Activated effector memory CD4-positive, alpha-beta T cell treated with anti-CD3 and anti-CD28 coated beads, Interleukin-2, amount 50 U/mL, for 16 hours (primary cell): ENCODE data around the gene ABCG4.
"Not testable (repeated sequence)": the region's sequence is repeated elsewhere in the genome, so short reads cannot be mapped to it uniquely, and the experiment has no call there.

Source experiments
- DNase-seq: peaks from one replicate; pipeline ENCODE4 v3.0.0-alpha.2; 2020

The ABCG4 gene

GRCh38 chr11:119155733-119156492 lies 7.1 kb downstream of the ABCG4 start:
- no peak for DNase-seq

GRCh38 chr11:119156496-119156895 lies 7.6 kb downstream of the ABCG4 start:
- DNase-seq: no peak

- DNase-seq: no peak
Measured at GRCh38 chr11:119157063-119157462, 8.2 kb downstream of the ABCG4 start.

GRCh38 chr11:119158467-119158866 lies 9.6 kb downstream of the ABCG4 start:
- DNase-seq: no peak

- DNase-seq: no peak
Measured at GRCh38 chr11:119160151-119160550, 11.3 kb downstream of the ABCG4 start.

- no peak for DNase-seq
Measured at GRCh38 chr11:119161871-119162270, 13.0 kb downstream of the ABCG4 start.

- no peak for DNase-seq
Measured at GRCh38 chr11:119166368-119167076, 17.7 kb downstream of the ABCG4 start.

- DNase-seq: not testable (repeated sequence)
Measured at GRCh38 chr11:119167077-119167458, 18.2 kb downstream of the ABCG4 start.

GRCh38 chr11:119167933-119168332 lies 19.1 kb downstream of the ABCG4 start:
- DNase-seq: no peak

- DNase-seq: peak; percentile 94
Measured at GRCh38 chr11:119168471-119169281, 19.8 kb downstream of the ABCG4 start, which contains the start of gene NLRX1. Gene NLRX1, plus strand, starts transcription at chr11:119168725. Its CDS starts 2,679 bp downstream, at chr11:119171404.

GRCh38 chr11:119169282-119169719 lies 20.4 kb downstream of the ABCG4 start:
- peak; percentile 68 for DNase-seq

GRCh38 chr11:119172513-119172912 lies 23.7 kb downstream of the ABCG4 start:
- no peak for DNase-seq

GRCh38 chr11:119173453-119173852 lies 24.6 kb downstream of the ABCG4 start:
- DNase-seq: no peak

GRCh38 chr11:119175493-119176077 lies 26.7 kb downstream of the ABCG4 start:
- no peak for DNase-seq

- DNase-seq: no peak
Measured at GRCh38 chr11:119178166-119178680, 29.4 kb downstream of the ABCG4 start.

- no peak for DNase-seq
Measured at GRCh38 chr11:119179342-119179741, 30.5 kb downstream of the ABCG4 start.

- no peak for DNase-seq
Measured at GRCh38 chr11:119179983-119180382, 31.1 kb downstream of the ABCG4 start.

- DNase-seq: no peak
Measured at GRCh38 chr11:119180729-119181676, 32.2 kb downstream of the ABCG4 start.

GRCh38 chr11:119181677-119182412 lies 33.0 kb downstream of the ABCG4 start:
- DNase-seq: no peak

GRCh38 chr11:119184399-119184798 lies 35.5 kb downstream of the ABCG4 start:
- DNase-seq: not testable (repeated sequence)
